Endothelial cell (in vitro differentiated cells): Measurements from ENCODE around the gene BLZF1. TPM values are rescaled to one million over a fixed set of nuclear protein-coding genes. Genes with fewer than 3 reads are reported as not detected.

Experiments used
- DNase-seq: peaks from one replicate; pipeline ENCODE4 v3.0.0; 2021; ENCODE audit warnings: low spot score
- H3K27ac Mint-ChIP-seq: one replicate; pipeline ENCODE4 v1.8.0; 2021; ENCODE audit warnings: mixed read lengths, inconsistent platforms; ENCODE audit not compliant: unreplicated experiment
- H3K27me3 Mint-ChIP-seq: one replicate; pipeline ENCODE4 v1.8.0; 2021; ENCODE audit warnings: mild to moderate bottlenecking, moderate library complexity, mixed read lengths, inconsistent platforms; ENCODE audit not compliant: unreplicated experiment
- H3K36me3 Mint-ChIP-seq: one replicate; pipeline ENCODE4 v1.8.0; 2021; ENCODE audit warnings: mild to moderate bottlenecking, low read depth, mixed read lengths, inconsistent platforms; ENCODE audit not compliant: unreplicated experiment
- H3K4me1 Mint-ChIP-seq: one replicate; pipeline ENCODE4 v1.8.0; 2021; ENCODE audit warnings: mild to moderate bottlenecking, mixed read lengths, inconsistent platforms; ENCODE audit not compliant: unreplicated experiment
- H3K4me3 Mint-ChIP-seq: one replicate; pipeline ENCODE4 v1.8.0; 2021; ENCODE audit warnings: mild to moderate bottlenecking, mixed read lengths, inconsistent platforms; ENCODE audit not compliant: unreplicated experiment
- H3K9me3 Mint-ChIP-seq: one replicate; pipeline ENCODE4 v1.8.0; 2021; ENCODE audit warnings: mixed read lengths, inconsistent platforms; ENCODE audit not compliant: unreplicated experiment
- CTCF ChIP-seq: fragments of 200-600 bp; sonication (generic); IDR thresholded peaks from one replicate; pipeline ENCODE4 v1.5.0; 2021; ENCODE audit warnings: antibody characterized with exemption; ENCODE audit not compliant: unreplicated experiment
- total RNA-seq: library from RNA; stranded (reverse); fragmentation: NEBNext Ultra II Directional; extraction: Animal tissue kit (Norgen Biotek cat#: 25700); gene quantifications from one replicate; pipeline ENCODE4 v1.2.1, GENCODE V29; 2021; ENCODE audit not compliant: unreplicated experiment

BLZF1 gene
- total RNA-seq, 1 donor from 2014 or later: 15.2 TPM

GRCh38 chr1:169325117-169325516, 42.9 kb upstream of the BLZF1 start:
- DNase-seq: no peak
- H3K27me3 Mint-ChIP-seq: no peaks in the 10 kb centered on the region
- no peaks in the 10 kb centered on the region for H3K4me1 Mint-ChIP-seq
- no peaks in the 10 kb centered on the region for H3K36me3 Mint-ChIP-seq
- no peaks in the 10 kb centered on the region for H3K9me3 Mint-ChIP-seq
- no peak for TF ChIP-seq CTCF
- H3K4me3 Mint-ChIP-seq: no peak overlapping the region
- H3K27ac Mint-ChIP-seq: no peak overlapping the region

DNA sequence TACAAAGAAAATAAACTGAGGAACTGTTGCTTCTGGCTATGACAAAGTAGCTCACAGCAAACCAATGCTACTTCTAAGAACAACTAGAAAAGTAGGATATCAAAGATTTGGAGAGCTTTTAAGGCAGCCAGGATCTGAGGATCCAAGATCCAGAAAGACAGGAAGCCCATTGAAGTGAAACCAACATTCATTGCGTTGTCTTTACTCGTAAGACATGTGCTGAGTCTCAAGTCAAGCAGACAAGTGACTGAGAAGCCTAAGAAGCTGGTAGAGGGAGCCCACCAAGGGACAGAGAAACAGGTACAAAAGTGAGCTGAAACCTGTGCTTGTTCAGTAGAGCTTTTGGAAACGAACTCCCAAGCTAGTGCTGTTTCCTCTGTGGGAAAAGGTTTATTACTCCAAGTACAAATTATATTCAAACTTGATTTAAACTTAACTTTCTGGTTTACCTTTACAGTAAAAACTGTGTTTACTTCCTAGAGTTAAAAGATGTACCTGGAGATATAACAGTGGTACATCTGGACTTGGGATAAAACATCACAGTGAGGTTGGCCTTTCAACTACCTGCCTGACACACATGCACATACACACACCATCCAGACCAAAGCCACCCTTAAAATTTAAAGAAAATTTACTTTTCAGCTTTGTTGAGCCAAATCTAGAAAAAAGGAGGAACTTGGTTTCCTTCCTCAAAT, 41.6 kb upstream of the BLZF1 start:
- Mint-ChIP-seq H3K27ac (no peak overlapping the region), H3K27me3 (no peaks in the 10 kb centered on the region), H3K9me3 (no peaks in the 10 kb centered on the region), H3K4me3 (no peak overlapping the region), H3K36me3 (no peaks in the 10 kb centered on the region), H3K4me1 (no peaks in the 10 kb centered on the region)
- no peak for DNase-seq
- no peak for TF ChIP-seq CTCF

- no peaks in the 10 kb centered on the region for H3K36me3 Mint-ChIP-seq
- no peak overlapping the region for H3K27ac Mint-ChIP-seq
- no peaks in the 10 kb centered on the region for H3K9me3 Mint-ChIP-seq
- H3K27me3 Mint-ChIP-seq: no peaks in the 10 kb centered on the region
- no peaks in the 10 kb centered on the region for H3K4me1 Mint-ChIP-seq
- TF ChIP-seq CTCF: no peak
- no peak overlapping the region for H3K4me3 Mint-ChIP-seq
- DNase-seq: no peak
These were observed 41.1 kb upstream of the BLZF1 start for GRCh38 chr1:169326956-169327268.

- DNase-seq: no peak
- no peak for TF ChIP-seq CTCF
- Mint-ChIP-seq H3K9me3 (no peaks in the 10 kb centered on the region), H3K4me3 (no peak overlapping the region), H3K27ac (no peak overlapping the region), H3K36me3 (no peaks in the 10 kb centered on the region), H3K4me1 (no peaks in the 10 kb centered on the region), H3K27me3 (no peaks in the 10 kb centered on the region)
These were observed 40.1 kb upstream of the BLZF1 start for GRCh38 chr1:169327875-169328274.

- H3K27me3 Mint-ChIP-seq: no peaks in the 10 kb centered on the region
- no peak overlapping the region for H3K27ac Mint-ChIP-seq
- no peak overlapping the region for H3K4me3 Mint-ChIP-seq
- H3K36me3 Mint-ChIP-seq: no peaks in the 10 kb centered on the region
- no peaks in the 10 kb centered on the region for H3K4me1 Mint-ChIP-seq
- H3K9me3 Mint-ChIP-seq: no peaks in the 10 kb centered on the region
- TF ChIP-seq CTCF: no peak
- no peak for DNase-seq
These were observed 38.6 kb upstream of the BLZF1 start for GRCh38 chr1:169329383-169329782.
